ENCODE data around the gene CCDC102A.
A peak's percentile ranks its signal among the peaks of the same experiment; 100 is the strongest.
"Not testable (repeated sequence)": the region's sequence is repeated elsewhere in the genome, so short reads cannot be mapped to it uniquely, and the experiment has no call there.

Gene CCDC102A

GRCh38 chr16:57564571-57565270 is 28.4 kb upstream of the CCDC102A start:
- no peak for DNase-seq

DNA sequence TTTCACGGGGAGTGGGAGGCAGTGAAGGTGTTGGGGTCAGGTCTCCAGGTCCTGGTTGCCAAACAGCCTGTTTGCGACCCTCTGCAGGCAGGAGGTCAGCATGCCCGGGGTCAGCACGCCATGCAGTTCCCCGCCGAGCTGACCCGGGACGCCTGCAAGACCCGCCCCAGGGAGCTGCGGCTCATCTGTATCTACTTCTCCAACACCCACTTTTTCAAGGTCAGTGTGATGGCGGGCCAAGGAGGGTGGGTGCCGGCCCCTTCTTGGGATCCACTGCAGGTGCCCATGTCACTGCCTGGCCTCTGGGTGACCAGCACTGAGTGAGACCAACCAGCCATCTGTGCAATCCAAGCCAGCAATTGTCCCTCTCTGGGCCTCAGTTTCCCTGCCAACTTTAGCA is 27.4 kb upstream of the CCDC102A start:
- DNase-seq, result no peak

DNA sequence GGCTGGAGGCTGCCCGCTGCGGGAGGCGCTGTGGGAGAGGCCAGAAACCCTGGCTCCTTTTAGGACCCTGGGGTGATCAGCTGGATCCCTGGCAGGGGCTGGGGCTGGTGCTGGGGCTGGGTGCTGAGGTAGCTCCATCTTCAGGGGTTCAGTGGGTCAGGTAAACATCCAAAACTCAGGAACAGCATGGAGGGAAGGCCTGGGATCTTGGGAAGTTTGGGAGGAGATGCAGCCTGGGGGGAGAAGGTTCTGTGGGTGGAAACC is 27.0 kb upstream of the CCDC102A start:
- no peak for DNase-seq

- no peak for DNase-seq
These were observed 26.5 kb upstream of the CCDC102A start for GRCh38 chr16:57562669-57563486.

GRCh38 chr16:57562066-57562465 is 25.7 kb upstream of the CCDC102A start:
- DNase-seq, result no peak

DNA sequence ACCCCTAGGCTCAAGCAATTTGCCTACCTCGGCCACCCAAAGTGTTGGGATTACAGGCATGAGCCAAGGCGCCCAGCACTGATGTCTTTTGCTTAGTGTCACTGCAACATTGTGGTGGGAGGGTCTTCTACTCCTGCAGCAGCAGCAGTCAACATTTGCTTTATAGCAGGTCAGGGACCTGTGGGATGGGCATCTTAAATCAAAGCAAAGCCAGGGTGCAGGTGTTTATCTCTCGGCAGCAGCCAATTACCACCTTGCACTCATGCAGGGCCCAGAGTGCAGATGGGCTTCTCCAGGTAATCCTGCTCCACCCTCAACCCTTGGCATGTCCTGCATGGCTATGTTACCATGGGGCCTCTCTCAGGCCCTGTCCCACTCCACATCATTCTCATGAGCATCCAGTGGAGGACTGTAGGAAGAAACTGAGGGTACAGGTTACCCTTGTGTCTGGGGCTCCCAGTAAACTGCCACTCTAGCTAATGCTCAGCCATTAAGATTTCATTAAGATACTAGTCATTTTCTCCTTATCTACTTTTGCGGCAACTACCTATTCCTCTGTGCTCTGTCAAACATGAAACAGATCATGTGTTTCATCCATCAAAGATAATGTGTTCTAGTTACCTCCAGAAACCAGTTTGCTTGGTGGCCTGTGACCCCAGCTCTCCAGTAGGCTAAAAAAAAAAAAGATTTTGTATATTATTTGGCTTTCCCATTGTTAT is 22.9 kb upstream of the CCDC102A start:
- DNase-seq, result no peak

- DNase-seq, result no peak
These were observed 20.7 kb upstream of the CCDC102A start for GRCh38 chr16:57556941-57557541.

DNA sequence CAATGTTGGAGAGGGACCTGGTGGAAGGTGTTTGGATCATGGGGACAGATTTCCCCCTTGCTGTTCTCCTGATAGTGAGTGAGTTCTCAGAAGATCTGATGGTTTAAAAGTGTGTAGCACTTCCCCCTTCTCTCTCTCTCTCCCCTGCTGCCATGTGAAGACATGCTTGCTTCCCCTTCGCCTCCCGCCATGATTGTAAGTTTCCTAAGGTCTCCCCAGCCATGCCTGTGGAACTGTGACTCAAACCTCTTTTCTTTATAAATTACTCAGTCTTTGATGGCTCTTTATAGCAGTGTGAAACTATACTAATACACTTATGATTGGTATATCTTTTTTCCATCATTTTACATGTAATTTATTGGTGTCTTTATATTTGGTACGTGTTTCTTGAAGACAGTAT is 19.5 kb upstream of the CCDC102A start:
- no peak for DNase-seq

DNA sequence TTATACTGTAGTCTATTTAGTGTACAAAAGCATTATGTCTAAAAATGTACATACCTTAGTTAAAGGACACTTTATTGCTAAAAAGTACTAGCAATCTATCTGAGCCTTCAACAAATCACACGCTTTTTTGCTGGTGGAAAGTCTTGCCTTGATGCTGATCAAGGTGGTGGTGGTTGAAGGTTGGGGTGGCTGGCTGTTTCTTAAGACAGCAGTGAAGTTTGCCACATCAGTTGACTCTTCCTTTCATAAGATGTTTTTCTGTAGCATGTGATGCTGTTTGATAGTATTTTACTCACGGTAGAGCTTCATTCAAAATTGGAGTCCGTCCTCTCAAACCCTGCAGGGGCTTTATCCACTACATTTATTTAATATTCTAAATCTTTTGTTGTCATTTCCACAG is 14.7 kb upstream of the CCDC102A start:
- no peak for DNase-seq

- no peak for DNase-seq
These were observed 13.4 kb upstream of the CCDC102A start for GRCh38 chr16:57549730-57550129.

GRCh38 chr16:57548408-57548807 is 12.0 kb upstream of the CCDC102A start:
- DNase-seq, result no peak

GRCh38 chr16:57547524-57547923 is 11.2 kb upstream of the CCDC102A start:
- DNase-seq, result not testable (repeated sequence)

DNA sequence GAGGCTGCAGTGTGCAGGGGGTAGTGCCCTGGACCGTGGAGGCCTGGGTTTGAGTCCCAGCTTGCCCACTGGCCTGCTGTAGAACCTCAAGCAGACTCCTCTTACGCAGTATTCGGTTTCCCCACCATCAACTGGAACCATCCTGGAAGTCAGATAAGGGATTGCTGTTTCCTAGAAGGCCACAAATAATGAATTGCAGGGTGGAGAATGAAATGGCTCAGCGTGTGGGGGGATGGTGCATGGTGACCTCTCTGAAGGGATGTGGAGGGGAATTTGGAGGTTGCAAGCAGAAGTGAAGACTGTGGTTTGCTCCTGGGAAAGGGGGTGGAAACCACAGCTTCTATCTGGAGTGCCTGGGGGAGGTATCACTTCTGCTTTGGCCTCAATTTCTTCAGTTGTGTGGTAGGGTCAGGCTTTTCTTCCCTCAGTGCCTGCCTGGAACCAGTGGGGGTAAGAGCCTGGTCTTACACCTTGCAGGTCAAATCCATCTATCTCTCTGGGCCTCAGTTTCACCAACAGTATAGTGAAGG is 7.8 kb upstream of the CCDC102A start:
- no peak for DNase-seq

GRCh38 chr16:57541754-57542435 is 5.5 kb upstream of the CCDC102A start:
- no peak for DNase-seq

DNA sequence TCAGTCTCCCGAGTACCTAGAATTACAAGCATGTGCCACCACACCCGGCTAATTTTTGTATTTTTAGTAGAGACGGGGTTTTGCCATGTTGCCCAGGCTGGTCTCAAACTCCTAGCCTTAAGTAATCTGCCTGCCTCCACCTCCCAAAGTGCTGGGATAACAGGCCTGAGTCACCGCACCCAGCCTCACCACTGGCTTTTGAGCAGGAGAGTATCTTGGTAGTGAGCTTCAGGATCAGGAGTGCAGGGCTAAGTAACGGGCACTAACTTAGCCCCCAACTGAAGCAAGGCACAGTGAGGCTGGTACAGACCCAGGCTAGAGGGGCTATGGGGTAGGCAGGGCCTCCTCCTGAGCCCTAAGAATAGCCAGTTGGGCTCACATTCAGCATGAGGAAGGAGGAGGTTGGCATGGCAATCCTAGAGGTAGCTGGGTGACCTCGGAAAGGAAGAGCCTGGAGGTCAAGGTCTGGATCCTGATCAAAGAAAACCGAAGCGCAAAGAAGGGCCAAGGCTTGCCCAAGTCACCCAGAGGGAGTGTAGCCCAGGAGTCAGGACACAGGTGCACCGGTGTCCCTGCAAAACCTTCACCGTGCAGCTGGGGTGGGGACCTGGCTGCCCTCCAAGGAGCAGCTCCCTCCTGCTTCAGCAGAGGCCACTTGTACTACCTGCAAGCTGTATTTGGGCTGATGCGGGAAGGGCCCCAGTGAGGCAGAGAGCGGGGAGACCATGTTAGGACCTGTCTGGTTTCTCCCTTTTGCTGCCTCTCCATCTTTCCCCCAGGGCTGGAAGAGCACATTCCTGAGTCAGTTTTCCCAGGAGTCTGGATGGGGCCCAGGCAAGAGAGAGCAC is 4.8 kb upstream of the CCDC102A start:
- DNase-seq, result no peak

DNA sequence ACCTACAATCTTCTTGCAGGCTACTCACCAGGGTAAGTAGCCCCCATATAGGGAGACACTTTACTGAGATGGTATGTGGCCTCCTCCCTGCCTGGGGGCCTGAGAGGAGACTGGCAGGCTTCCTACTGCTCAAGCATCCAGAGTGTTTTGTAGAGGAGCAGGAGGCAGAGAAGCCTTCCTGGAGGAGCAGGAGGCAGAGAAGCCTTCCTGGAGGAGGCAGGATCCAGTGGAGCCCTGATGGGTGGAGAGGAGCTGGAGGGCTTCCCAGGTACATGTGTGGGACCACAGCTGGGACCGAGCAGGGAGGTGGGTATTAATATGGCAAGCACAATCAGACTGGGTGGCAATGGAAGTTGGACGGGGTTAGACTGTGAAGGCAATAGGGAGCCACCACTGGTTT is 4.0 kb upstream of the CCDC102A start:
- DNase-seq, result no peak

- no peak for DNase-seq
These were observed 2.9 kb upstream of the CCDC102A start for GRCh38 chr16:57539072-57539796.

DNA sequence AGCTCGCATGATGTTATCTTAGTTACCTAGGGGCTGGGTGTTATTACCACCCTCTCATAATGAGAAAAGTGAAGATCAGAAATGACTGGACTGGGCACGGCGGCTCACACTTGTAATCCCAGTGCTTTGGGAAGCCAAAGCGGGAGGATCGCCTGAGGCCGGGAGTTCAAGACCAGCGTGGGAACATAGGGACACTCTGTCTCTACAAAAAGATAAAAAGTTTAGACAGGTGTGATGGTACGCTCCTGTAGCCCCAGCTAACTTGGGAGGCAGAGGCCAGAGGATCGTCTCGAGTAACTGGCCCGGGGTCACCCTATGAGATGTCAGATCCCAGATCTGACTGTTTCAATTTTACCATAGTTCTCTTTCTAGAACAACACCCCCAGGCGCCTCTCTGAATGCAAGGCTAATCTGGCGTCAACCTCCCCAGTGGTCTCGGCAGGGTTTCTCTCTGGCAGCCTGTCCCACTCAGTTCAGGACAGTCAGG is 1.9 kb upstream of the CCDC102A start:
- no peak for DNase-seq

GRCh38 chr16:57537581-57538234 is 1.3 kb upstream of the CCDC102A start:
- no peak for DNase-seq

- DNase-seq, result peak; percentile 48
These were observed 779 bp upstream of the CCDC102A start for GRCh38 chr16:57537194-57537505.
